SH-SY5Y (cell line): ENCODE measurements around the gene POR.

ENCODE experiments used
- GATA2 ChIP-seq: IDR thresholded peaks from 2 replicates; pipeline ENCODE4 v1.6.1; 2011; ENCODE audit warnings: mild to moderate bottlenecking, low read depth, low read length
- GATA3 ChIP-seq: IDR thresholded peaks from 2 replicates; pipeline ENCODE4 v1.6.1; 2011; ENCODE audit warnings: low read depth, mild to moderate bottlenecking, low read length, moderate library complexity

GRCh38 chr7:75983471-75984129, 68.6 kb downstream of the POR start:
- TF ChIP-seq GATA2 (no peak), GATA3 (no peak)
